ENCODE measurements around the gene GPBP1L1.
"Not testable (repeated sequence)": the region's sequence is repeated elsewhere in the genome, so short reads cannot be mapped to it uniquely, and the experiment has no call there.

GPBP1L1 gene

GRCh38 chr1:45678489-45678888, 7.8 kb downstream of the GPBP1L1 start:
- DNase-seq = no peak

GRCh38 chr1:45677751-45678245, 8.5 kb downstream of the GPBP1L1 start:
- no peak for DNase-seq

- DNase-seq = not testable (repeated sequence)
Measured at GRCh38 chr1:45676553-45676952, 9.8 kb downstream of the GPBP1L1 start.

- DNase-seq = no peak
Measured at GRCh38 chr1:45674478-45674877, 11.9 kb downstream of the GPBP1L1 start.

GRCh38 chr1:45673956-45674355, 12.4 kb downstream of the GPBP1L1 start:
- no peak for DNase-seq

- DNase-seq = no peak
Measured at GRCh38 chr1:45669859-45670655, 16.3 kb downstream of the GPBP1L1 start.

- DNase-seq = no peak
Measured at GRCh38 chr1:45669379-45669778, 17.0 kb downstream of the GPBP1L1 start.

- DNase-seq = no peak
Measured at GRCh38 chr1:45668526-45668925, 17.8 kb downstream of the GPBP1L1 start.

- DNase-seq = no peak
Measured at GRCh38 chr1:45667321-45668111, 18.8 kb downstream of the GPBP1L1 start.

GRCh38 chr1:45666836-45667235, 19.5 kb downstream of the GPBP1L1 start:
- DNase-seq = no peak

GRCh38 chr1:45660336-45660735, 26.0 kb downstream of the GPBP1L1 start:
- no peak for DNase-seq

GRCh38 chr1:45659222-45659621, 27.1 kb downstream of the GPBP1L1 start:
- DNase-seq = no peak

GRCh38 chr1:45658171-45658570, 28.2 kb downstream of the GPBP1L1 start:
- no peak for DNase-seq

- no peak for DNase-seq
Measured at GRCh38 chr1:45656573-45657226, 29.6 kb downstream of the GPBP1L1 start.

- no peak for DNase-seq
Measured at GRCh38 chr1:45654540-45655280, 31.6 kb downstream of the GPBP1L1 start.

GRCh38 chr1:45647248-45648021, 38.9 kb downstream of the GPBP1L1 start:
- DNase-seq = no peak

- DNase-seq = no peak
Measured at GRCh38 chr1:45644661-45645060, 41.7 kb downstream of the GPBP1L1 start.

- no peak for DNase-seq
Measured at GRCh38 chr1:45643978-45644377, 42.4 kb downstream of the GPBP1L1 start.

- DNase-seq = no peak
Measured at GRCh38 chr1:45643321-45643720, 43.0 kb downstream of the GPBP1L1 start.

GRCh38 chr1:45640293-45640692, 46.0 kb downstream of the GPBP1L1 start:
- DNase-seq = no peak

- no peak for DNase-seq
Measured at GRCh38 chr1:45635211-45635610, 51.1 kb downstream of the GPBP1L1 start.

GRCh38 chr1:45630429-45630828, 55.9 kb downstream of the GPBP1L1 start:
- no peak for DNase-seq

Measured in central memory CD4-positive, alpha-beta T cell (primary cell).